ENCODE results near the gene GRB7.
A peak's percentile ranks its signal among the peaks of the same experiment; 100 is the strongest.

The GRB7 gene

DNA sequence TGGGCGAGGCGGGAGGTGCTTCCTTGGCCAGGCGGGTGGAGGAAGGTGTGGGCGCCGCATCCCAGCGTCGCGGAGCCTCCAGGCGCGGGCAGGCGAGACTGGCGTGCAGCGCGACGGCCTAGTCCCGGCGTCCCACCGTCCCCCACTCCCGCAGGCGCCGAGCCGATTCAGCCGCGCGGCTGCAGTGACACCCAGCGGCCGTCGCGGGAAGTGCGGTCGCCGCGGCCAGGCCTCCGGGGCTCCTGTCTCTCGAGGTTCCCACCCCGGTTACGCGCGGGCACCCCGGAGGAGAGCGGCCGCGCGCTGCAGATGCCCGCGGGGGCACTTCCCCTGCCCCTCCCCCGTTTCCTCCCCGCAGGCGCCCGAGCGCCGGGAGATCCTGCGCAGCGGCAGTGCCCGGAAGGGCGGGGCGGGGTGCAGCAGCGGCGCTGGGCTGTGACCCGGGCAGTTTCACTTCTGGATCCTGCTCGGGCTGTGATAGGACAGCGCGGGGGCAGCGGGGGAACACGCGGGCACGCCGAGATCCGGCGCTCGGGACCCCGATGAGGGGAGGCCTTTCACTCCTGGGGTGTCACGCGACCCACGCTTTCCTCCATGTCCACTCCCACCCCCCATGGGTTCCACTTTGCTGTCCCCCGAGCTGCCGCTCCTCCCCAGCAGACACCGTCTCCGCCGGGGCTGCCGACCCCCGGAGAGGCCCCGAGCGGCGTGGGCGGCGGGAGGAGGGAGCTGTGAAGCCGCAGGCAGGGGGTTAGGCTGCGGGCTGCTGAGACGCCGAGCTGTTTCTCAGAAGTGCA, 16.6 kb downstream of the GRB7 start:
- Histone ChIP-seq H3K9me3 (ENCODE audit: control insufficient read depth, low read length) (no peaks in the 10 kb centered on the region), H3K27ac (ENCODE audit: low read depth, low read length, severe bottlenecking) (peak overlapping the region; percentile 69), H3K4me1 (ENCODE audit: control insufficient read depth, insufficient read depth, low read length, poor library complexity, severe bottlenecking) (peaks cover 19% of the 10 kb centered on the region), H3K4me3 (ENCODE audit: extremely low read depth, insufficient read depth, low read length, poor library complexity, severe bottlenecking) (peak overlapping the region; percentile 48), H3K36me3 (ENCODE audit: control insufficient read depth, insufficient read depth, low read length) (no peaks in the 10 kb centered on the region)
- WGBS, 2 experiments (ENCODE audit: insufficient coverage in 2 of 2), result 0% methylated on average over 52 to 63 of the region's 91 CpGs

DNA sequence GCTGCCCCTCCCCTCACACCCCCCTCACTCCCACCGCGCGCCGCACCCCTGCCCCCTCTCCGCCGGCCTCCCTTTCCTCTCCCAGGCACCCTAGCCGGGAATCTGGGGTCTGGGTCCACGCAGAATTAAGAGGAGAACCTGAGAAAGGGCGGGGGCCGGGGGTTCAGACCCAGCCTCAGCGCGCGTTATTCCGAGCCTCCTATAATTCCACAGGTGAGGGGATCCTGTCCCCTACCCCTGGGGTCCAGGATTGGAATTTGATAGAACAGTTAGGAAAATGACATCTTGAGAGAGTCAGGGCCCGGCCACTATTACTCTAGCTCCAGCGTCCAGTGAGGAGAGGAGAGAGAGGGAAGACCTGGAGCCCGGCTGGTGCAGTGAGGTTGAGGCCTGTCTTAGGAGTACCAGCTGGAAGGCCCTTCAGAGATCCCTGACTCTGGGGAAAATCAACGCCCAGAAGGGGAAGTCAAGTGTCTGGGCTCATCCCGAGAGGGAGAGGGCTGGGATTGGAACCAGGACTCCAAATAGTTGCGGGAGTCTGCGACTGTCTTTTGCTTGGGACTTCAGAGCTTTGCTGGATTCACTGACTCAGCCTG, 17.3 kb downstream of the GRB7 start:
- H3K4me3 ChIP-seq (ENCODE audit: extremely low read depth, insufficient read depth, low read length, poor library complexity, severe bottlenecking), result peak overlapping the region; percentile 48
- no peaks in the 10 kb centered on the region for H3K36me3 ChIP-seq (ENCODE audit: control insufficient read depth, insufficient read depth, low read length)
- H3K9me3 ChIP-seq (ENCODE audit: control insufficient read depth, low read length), result no peaks in the 10 kb centered on the region
- 23% methylated on average over 6 to 11 of the region's 21 CpGs for WGBS, 2 experiments (ENCODE audit: insufficient coverage in 2 of 2)
- H3K27ac ChIP-seq (ENCODE audit: low read depth, low read length, severe bottlenecking), result no peak overlapping the region
- peaks cover 19% of the 10 kb centered on the region for H3K4me1 ChIP-seq (ENCODE audit: control insufficient read depth, insufficient read depth, low read length, poor library complexity, severe bottlenecking)

DNA sequence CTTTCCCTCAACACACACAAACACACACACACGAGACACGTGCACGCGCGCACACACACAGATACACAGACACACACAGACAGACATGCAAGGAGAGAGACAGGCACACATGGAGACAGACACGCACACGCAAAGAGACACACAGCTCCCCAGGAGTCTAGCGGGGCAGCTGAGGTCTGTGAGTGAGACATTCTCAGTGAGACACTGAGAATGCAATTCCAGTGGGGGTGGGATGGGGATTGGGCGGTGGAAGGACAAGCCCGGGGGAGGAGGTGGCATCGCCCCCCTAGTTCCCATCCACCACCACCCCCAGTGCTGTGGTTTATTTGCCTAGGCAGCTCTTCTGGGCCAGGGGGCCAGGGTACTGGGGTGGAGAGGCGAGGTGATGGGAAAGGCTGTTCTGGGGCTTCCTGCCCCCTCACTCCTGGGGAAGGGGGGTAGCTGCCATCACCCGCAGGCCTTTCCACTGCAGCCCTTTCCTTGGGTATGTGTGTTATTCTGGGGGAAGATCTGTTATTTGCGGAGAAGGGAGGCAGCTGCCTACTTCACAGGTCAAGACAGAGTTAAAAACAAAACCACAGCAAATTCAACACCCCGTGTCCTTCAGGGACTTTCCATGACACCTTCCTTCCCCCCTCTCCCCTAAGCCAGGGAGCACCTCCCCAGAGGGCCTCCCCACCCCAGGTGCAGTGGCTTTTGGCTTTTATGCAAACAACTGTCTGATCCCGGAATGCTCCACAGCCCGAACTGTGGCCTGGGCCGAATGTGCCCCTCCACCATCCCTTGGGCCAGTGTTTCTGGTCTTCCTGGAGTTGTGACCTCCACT, 18.0 kb downstream of the GRB7 start:
- no peaks in the 10 kb centered on the region for H3K36me3 ChIP-seq (ENCODE audit: control insufficient read depth, insufficient read depth, low read length)
- H3K4me3 ChIP-seq (ENCODE audit: extremely low read depth, insufficient read depth, low read length, poor library complexity, severe bottlenecking), result no peak overlapping the region
- 70 to 76% methylated on average over 6 to 11 of the region's 18 CpGs for WGBS, 2 experiments (ENCODE audit: insufficient coverage in 2 of 2)
- peaks cover 19% of the 10 kb centered on the region for H3K4me1 ChIP-seq (ENCODE audit: control insufficient read depth, insufficient read depth, low read length, poor library complexity, severe bottlenecking)
- no peaks in the 10 kb centered on the region for H3K9me3 ChIP-seq (ENCODE audit: control insufficient read depth, low read length)
- no peak overlapping the region for H3K27ac ChIP-seq (ENCODE audit: low read depth, low read length, severe bottlenecking)

DNA sequence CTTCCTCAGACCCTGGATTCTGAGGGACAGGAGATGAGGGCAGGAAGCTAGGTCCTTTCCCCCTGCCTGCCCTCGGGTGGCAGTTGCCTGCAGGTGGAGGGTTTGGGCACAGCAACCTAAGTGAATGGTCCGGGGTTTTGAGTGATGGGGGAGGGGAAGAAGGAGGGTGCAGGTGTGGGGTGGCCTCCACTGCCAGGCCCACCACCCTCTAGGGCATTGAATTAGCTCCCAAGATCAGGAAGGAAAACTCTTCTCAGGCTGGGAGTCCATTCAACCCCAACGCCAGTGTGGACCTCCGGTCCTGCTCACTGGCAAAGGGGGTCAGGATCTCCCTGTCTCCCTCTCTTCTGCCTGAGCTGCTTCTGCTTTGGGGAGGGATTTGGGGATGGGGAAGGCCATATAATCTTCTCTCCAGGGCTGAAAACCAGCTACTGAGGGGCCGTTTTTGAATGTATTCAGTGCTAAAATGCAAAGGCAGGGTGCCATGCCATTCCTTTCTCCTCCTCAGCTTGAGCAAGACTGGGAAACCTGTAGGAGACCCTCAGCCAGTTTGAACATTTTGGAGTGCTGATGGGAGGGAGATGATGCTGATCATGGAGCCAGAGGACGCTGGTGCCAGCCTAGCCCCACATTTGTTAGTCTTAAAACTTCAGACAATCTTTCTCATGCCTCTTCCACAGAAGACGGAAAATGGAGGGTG, 18.8 kb downstream of the GRB7 start:
- Histone ChIP-seq H3K36me3 (ENCODE audit: control insufficient read depth, insufficient read depth, low read length) (no peaks in the 10 kb centered on the region), H3K4me1 (ENCODE audit: control insufficient read depth, insufficient read depth, low read length, poor library complexity, severe bottlenecking) (peaks cover 19% of the 10 kb centered on the region), H3K27ac (ENCODE audit: low read depth, low read length, severe bottlenecking) (no peak overlapping the region), H3K4me3 (ENCODE audit: extremely low read depth, insufficient read depth, low read length, poor library complexity, severe bottlenecking) (no peak overlapping the region), H3K9me3 (ENCODE audit: control insufficient read depth, low read length) (no peaks in the 10 kb centered on the region)
- 40 to 77% methylated on average over 1 to 5 of the region's 7 CpGs for WGBS, 2 experiments (ENCODE audit: insufficient coverage in 2 of 2)

DNA sequence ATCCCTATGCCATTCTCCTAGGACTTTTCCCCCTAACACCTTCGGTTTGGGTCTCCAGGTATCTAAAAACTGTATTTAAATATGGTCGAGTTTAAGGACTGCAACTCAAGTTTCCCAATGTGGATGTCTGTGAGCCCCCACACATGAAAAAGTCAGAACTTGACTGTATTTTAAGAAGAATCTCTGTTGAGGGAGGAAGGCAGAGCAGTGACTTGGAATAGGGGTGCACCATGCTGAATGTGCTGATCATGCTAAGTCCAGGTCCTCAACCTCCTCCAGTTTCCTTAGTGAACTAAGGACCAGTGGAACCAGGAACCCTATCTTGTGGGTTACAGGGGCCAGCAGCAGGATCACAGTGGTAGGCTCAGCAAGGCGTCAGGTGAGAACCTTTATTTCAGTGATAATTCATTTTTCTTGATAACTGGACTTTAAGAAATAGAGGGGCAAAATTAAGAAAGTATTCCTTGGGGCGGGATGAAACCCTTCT, 19.5 kb downstream of the GRB7 start:
- Histone ChIP-seq H3K27ac (ENCODE audit: low read depth, low read length, severe bottlenecking) (no peak overlapping the region), H3K9me3 (ENCODE audit: control insufficient read depth, low read length) (no peaks in the 10 kb centered on the region), H3K36me3 (ENCODE audit: control insufficient read depth, insufficient read depth, low read length) (no peaks in the 10 kb centered on the region), H3K4me1 (ENCODE audit: control insufficient read depth, insufficient read depth, low read length, poor library complexity, severe bottlenecking) (peaks cover 19% of the 10 kb centered on the region), H3K4me3 (ENCODE audit: extremely low read depth, insufficient read depth, low read length, poor library complexity, severe bottlenecking) (no peak overlapping the region)
- 100% methylated on average over 1 of the region's 4 CpGs; no CpG with 5 or more reads in 1 of the 2 experiments for WGBS, 2 experiments (ENCODE audit: insufficient coverage in 2 of 2)

DNA sequence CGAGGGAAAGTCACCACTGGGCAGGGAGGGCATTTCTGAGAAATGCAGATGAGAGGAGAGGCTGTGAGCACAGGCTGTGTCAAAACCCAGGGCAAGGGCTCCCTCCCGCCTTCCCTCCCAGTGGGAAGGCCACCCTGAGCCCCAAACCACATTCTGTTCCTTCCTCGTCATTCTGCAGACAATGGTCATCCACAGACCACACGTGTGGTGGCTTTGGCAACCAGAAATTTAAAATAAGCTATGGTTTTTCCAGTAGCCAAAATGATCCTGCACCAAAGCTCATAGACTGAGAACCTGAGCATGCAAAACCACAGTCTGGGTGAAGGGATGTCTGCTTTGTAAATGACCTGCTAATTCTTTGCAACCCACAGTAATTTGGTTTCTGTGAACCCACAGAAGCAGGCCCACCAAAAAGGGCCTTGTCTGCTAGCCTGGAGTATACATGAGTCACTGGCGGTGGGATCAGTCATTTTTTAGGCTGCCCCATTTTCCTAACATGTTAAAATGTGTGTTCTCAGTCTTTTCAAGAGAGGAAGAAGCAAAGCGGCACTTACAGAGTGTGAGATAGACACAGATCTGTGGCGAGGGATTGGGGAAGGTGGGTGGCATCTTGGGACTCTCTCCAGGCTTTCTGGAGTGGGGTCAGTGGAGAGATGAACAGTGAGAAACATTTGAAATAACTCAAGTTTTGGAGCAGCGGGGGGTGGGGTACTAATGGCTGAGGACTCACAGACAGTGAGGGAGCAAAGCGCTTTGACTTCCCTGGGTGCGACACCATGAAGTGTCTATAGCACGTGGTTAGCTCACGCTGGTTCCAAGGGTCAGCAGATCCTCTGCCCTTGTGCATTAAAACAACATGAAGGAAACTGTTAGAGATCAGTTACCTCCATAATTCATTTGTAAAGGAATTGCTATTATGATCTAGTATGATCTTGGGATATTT, 20.5 kb downstream of the GRB7 start:
- no peak overlapping the region for H3K4me3 ChIP-seq (ENCODE audit: extremely low read depth, insufficient read depth, low read length, poor library complexity, severe bottlenecking)
- H3K27ac ChIP-seq (ENCODE audit: low read depth, low read length, severe bottlenecking), result no peak overlapping the region
- H3K4me1 ChIP-seq (ENCODE audit: control insufficient read depth, insufficient read depth, low read length, poor library complexity, severe bottlenecking), result peaks cover 19% of the 10 kb centered on the region
- H3K36me3 ChIP-seq (ENCODE audit: control insufficient read depth, insufficient read depth, low read length), result no peaks in the 10 kb centered on the region
- WGBS, 2 experiments (ENCODE audit: insufficient coverage in 2 of 2), result 81 to 90% methylated on average over 7 to 10 of the region's 12 CpGs
- no peaks in the 10 kb centered on the region for H3K9me3 ChIP-seq (ENCODE audit: control insufficient read depth, low read length)

DNA sequence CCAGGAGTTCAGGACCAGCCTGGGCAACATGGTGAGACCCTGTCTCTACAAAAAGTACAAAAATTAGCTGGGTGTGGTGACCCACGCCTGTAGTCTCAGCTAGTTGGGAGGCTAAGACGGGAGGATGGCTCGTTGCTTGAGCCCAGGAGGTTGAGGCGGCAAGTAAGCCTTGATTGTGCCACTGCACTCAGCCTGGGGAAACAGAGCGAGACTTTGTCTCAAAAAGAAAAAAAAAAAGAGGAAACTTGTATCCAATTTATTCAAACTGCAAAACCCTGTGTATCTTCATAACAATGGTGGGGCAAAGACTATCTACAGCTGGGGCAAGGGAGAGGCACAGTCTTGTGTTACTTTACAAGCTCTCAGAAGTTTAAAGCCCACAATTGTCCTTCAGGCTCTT, 21.5 kb downstream of the GRB7 start:
- peaks cover 19% of the 10 kb centered on the region for H3K4me1 ChIP-seq (ENCODE audit: control insufficient read depth, insufficient read depth, low read length, poor library complexity, severe bottlenecking)
- H3K36me3 ChIP-seq (ENCODE audit: control insufficient read depth, insufficient read depth, low read length), result no peaks in the 10 kb centered on the region
- no peak overlapping the region for H3K4me3 ChIP-seq (ENCODE audit: extremely low read depth, insufficient read depth, low read length, poor library complexity, severe bottlenecking)
- H3K9me3 ChIP-seq (ENCODE audit: control insufficient read depth, low read length), result no peaks in the 10 kb centered on the region
- WGBS, 2 experiments (ENCODE audit: insufficient coverage in 2 of 2), result 94 to 98% methylated on average over 4 to 5 of the region's 5 CpGs
- no peak overlapping the region for H3K27ac ChIP-seq (ENCODE audit: low read depth, low read length, severe bottlenecking)

DNA sequence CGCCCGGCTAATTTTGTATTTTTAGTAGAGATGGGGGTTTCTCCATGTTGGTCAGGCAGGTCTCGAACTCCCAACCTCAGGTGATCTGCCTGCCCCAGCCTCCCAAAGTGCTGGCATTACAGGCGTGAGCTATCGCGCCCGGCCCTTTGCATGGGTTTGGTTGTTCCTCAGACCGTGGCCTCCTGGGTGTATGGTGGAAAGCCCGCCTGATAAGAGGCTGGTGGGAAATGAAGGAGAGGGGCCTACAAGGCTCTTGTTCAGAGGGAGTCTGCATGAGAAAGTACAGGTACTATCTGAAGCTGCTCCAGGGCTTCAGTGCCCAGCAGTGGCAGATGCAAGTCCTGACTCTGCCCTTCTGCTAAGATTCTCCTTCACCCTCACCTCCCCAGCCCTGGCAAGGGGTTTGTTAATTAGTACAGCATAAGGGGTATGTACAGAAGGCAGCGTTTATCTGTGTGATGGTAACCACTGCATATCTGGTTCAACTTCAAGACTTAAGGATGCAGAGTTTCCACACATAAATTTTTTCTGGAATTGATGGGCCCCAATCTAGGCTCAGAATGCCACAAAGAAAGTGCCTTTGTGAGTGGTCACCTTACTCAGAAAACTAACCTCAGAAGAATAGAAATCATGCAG, 24.2 kb downstream of the GRB7 start:
- H3K9me3 ChIP-seq (ENCODE audit: control insufficient read depth, low read length), result no peaks in the 10 kb centered on the region
- no peaks in the 10 kb centered on the region for H3K36me3 ChIP-seq (ENCODE audit: control insufficient read depth, insufficient read depth, low read length)
- 81 to 100% methylated on average over 4 to 6 of the region's 10 CpGs for WGBS, 2 experiments (ENCODE audit: insufficient coverage in 2 of 2)
- H3K4me1 ChIP-seq (ENCODE audit: control insufficient read depth, insufficient read depth, low read length, poor library complexity, severe bottlenecking), result peaks cover 6% of the 10 kb centered on the region
- no peak overlapping the region for H3K4me3 ChIP-seq (ENCODE audit: extremely low read depth, insufficient read depth, low read length, poor library complexity, severe bottlenecking)
- no peak overlapping the region for H3K27ac ChIP-seq (ENCODE audit: low read depth, low read length, severe bottlenecking)

DNA sequence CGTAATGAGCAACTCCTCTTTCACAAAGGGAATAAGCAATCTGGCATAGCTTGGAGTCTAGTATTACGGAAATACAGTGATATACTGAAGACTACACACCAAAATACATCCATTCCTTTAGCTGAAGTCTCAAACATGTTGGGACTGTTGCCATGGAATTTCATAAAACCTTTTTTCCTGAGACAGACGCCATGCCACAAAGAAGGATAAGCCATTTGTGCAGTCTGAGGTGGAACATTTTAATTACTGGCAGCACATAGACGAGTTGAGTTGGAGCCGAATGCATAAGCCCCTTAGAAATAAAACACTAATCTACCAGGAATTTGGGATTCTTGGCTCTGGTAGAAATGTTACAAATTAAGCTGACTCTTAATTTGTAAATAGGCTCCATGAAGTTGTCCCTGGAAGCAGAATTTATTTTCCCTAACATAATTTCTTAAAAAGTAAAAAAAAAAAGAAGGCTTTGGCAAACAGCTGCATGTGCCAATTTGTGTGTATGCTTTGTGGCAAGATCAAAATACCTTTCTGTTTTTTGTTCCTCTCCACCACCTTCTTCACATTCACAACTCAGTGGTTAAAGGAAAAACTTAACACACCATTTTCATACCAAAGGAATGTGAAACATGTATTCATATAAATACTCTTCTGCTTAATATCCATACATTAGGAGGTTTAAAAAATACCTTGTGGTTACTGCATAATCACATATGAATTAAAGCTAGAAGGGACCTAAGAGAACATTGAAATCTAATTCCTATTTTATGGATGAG, 25.5 kb downstream of the GRB7 start:
- Histone ChIP-seq H3K27ac (ENCODE audit: low read depth, low read length, severe bottlenecking) (no peak overlapping the region), H3K36me3 (ENCODE audit: control insufficient read depth, insufficient read depth, low read length) (no peaks in the 10 kb centered on the region), H3K4me3 (ENCODE audit: extremely low read depth, insufficient read depth, low read length, poor library complexity, severe bottlenecking) (no peak overlapping the region), H3K9me3 (ENCODE audit: control insufficient read depth, low read length) (no peaks in the 10 kb centered on the region), H3K4me1 (ENCODE audit: control insufficient read depth, insufficient read depth, low read length, poor library complexity, severe bottlenecking) (peaks cover 2% of the 10 kb centered on the region)
- WGBS, 2 experiments (ENCODE audit: insufficient coverage in 2 of 2), result 88 to 100% methylated on average over 2 to 3 of the region's 5 CpGs
